Calu3 (cell line): ENCODE results near the gene SEC22C. TPM values are rescaled to one million over a fixed set of nuclear protein-coding genes. Genes with fewer than 3 reads are reported as not detected.
A peak's percentile ranks its signal among the peaks of the same experiment; 100 is the strongest.

Source experiments
- BruUV-seq: library from RNA; stranded (reverse); fragments of 400-500 nt; replicated peaks from 2 replicates; lab custom pipeline; 2021; lab: Mats Ljungman, UMichigan
- CTCF ChIA-PET: fragments of 300-600 bp; sonication (Branson Sonifier 250); formaldehyde crosslinking; loops from one replicate; lab custom pipeline; 2022; ENCODE audit warnings: antibody characterized with exemption; lab: Charles Lee
- DNase-seq: peaks from one replicate; pipeline ENCODE4 v3.0.0; 2022
- H3K27ac Mint-ChIP-seq: one replicate; pipeline ENCODE4 v1.8.0; 2022; ENCODE audit warnings: mixed read lengths; ENCODE audit not compliant: unreplicated experiment
- H3K27me3 Mint-ChIP-seq: one replicate; pipeline ENCODE4 v1.8.0; 2022; ENCODE audit warnings: mixed read lengths; ENCODE audit not compliant: unreplicated experiment
- H3K36me3 Mint-ChIP-seq: one replicate; pipeline ENCODE4 v1.8.0; 2022; ENCODE audit warnings: mild to moderate bottlenecking, moderate library complexity, mixed read lengths; ENCODE audit not compliant: insufficient read depth, unreplicated experiment
- H3K4me1 Mint-ChIP-seq: one replicate; pipeline ENCODE4 v1.8.0; 2022; ENCODE audit warnings: mild to moderate bottlenecking, low read depth, mixed read lengths; ENCODE audit not compliant: unreplicated experiment
- H3K4me3 Mint-ChIP-seq: one replicate; pipeline ENCODE4 v1.8.0; 2022; ENCODE audit warnings: mild to moderate bottlenecking, low read depth, moderate library complexity, mixed read lengths; ENCODE audit not compliant: unreplicated experiment
- H3K9me3 Mint-ChIP-seq: one replicate; pipeline ENCODE4 v1.8.0; 2022; ENCODE audit warnings: low read depth, mixed read lengths; ENCODE audit not compliant: unreplicated experiment
- CTCF ChIP-seq: fragments of 200-600 bp; IDR thresholded peaks from one replicate; pipeline ENCODE4 v1.8.0; 2022; ENCODE audit warnings: antibody characterized with exemption; ENCODE audit not compliant: unreplicated experiment
- intact Hi-C: fragments of 100-400 bp; cut with micrococcal nuclease; formaldehyde crosslinking; loops from one replicate; pipeline ENCODE4 v1.10.0; 2022; ENCODE audit not compliant: unreplicated experiment
- total RNA-seq: library from RNA; stranded (reverse); gene quantifications from 2 replicates; pipeline ENCODE4 v1.2.3, GENCODE V29; 2022

Gene SEC22C
- total RNA-seq, 1 experiment from 2014 or later: 42.3 TPM

- no peaks in the 10 kb centered on the region for H3K27me3 Mint-ChIP-seq
- no peak overlapping the region for H3K4me3 Mint-ChIP-seq
- no peak for TF ChIP-seq CTCF
- no peak for DNase-seq
- peaks cover 28% of the 10 kb centered on the region for H3K36me3 Mint-ChIP-seq
- no peak overlapping the region for H3K27ac Mint-ChIP-seq
- no TSS peak for BruUV-seq
- no peaks in the 10 kb centered on the region for H3K9me3 Mint-ChIP-seq
- peaks cover 30% of the 10 kb centered on the region for H3K4me1 Mint-ChIP-seq
- intact Hi-C loops: loop anchor here (10.0 kb wide), 1 partner anchor 167 kb away; no protein-coding TSS in a partner anchor
- CTCF ChIA-PET: interaction anchor here (1.1 kb wide), 1 partner anchor 13 kb away, joined by 3 read pairs; the partner anchor contains the start of gene SS18L2
Observed at GRCh38 chr3:42578054-42578453, 3.7 kb downstream of the SEC22C start.

GRCh38 chr3:42575137-42575741 lies 6.5 kb downstream of the SEC22C start:
- no peaks in the 10 kb centered on the region for H3K27me3 Mint-ChIP-seq
- no TSS peak for BruUV-seq
- peaks cover 6% of the 10 kb centered on the region for H3K36me3 Mint-ChIP-seq
- no peak overlapping the region for H3K27ac Mint-ChIP-seq
- H3K9me3 Mint-ChIP-seq: no peaks in the 10 kb centered on the region
- intact Hi-C loops: loop anchor here (10.0 kb wide), 1 partner anchor 170 kb away; no protein-coding TSS in a partner anchor
- no peak overlapping the region for H3K4me3 Mint-ChIP-seq
- DNase-seq: no peak
- H3K4me1 Mint-ChIP-seq: peaks cover 10% of the 10 kb centered on the region
- no peak for TF ChIP-seq CTCF
- CTCF ChIA-PET: no interaction called here

GRCh38 chr3:42572278-42572677 lies 9.5 kb downstream of the SEC22C start:
- TF ChIP-seq CTCF: peak; percentile 33
- no TSS peak for BruUV-seq
- no peaks in the 10 kb centered on the region for H3K27me3 Mint-ChIP-seq
- no peaks in the 10 kb centered on the region for H3K4me1 Mint-ChIP-seq
- no peak overlapping the region for H3K27ac Mint-ChIP-seq
- H3K36me3 Mint-ChIP-seq: peaks cover 14% of the 10 kb centered on the region
- intact Hi-C loops: loop anchor here (10.0 kb wide), 1 partner anchor 173 kb away; no protein-coding TSS in a partner anchor
- no peaks in the 10 kb centered on the region for H3K9me3 Mint-ChIP-seq
- CTCF ChIA-PET: interaction anchor here (0.7 kb wide), 1 partner anchor 28 kb away, joined by 4 read pairs; no protein-coding TSS in a partner anchor
- DNase-seq: peak; percentile 63
- no peak overlapping the region for H3K4me3 Mint-ChIP-seq

- Mint-ChIP-seq H3K4me3 (no peak overlapping the region), H3K36me3 (peaks cover 28% of the 10 kb centered on the region), H3K4me1 (no peaks in the 10 kb centered on the region), H3K9me3 (no peaks in the 10 kb centered on the region), H3K27me3 (no peaks in the 10 kb centered on the region), H3K27ac (no peak overlapping the region)
- BruUV-seq: no TSS peak
- TF ChIP-seq CTCF: no peak
- no peak for DNase-seq
- CTCF ChIA-PET: no interaction called here
- intact Hi-C loops: loop anchor here (10.0 kb wide), 1 partner anchor 175 kb away; no protein-coding TSS in a partner anchor
Observed at GRCh38 chr3:42569593-42570142, 12.1 kb downstream of the SEC22C start.
